GM19372 (cell line): ENCODE results near the gene DENND5A.
A peak's percentile ranks its signal among the peaks of the same experiment; 100 is the strongest.

Experiments used
- ATAC-seq: cut with Tn5 transposase; IDR thresholded peaks from one replicate; pipeline ENCODE4 v1.9.1; 2021; ENCODE audit warnings: mild to moderate bottlenecking, low read depth, moderate library complexity; ENCODE audit not compliant: unreplicated experiment

Gene DENND5A

DNA sequence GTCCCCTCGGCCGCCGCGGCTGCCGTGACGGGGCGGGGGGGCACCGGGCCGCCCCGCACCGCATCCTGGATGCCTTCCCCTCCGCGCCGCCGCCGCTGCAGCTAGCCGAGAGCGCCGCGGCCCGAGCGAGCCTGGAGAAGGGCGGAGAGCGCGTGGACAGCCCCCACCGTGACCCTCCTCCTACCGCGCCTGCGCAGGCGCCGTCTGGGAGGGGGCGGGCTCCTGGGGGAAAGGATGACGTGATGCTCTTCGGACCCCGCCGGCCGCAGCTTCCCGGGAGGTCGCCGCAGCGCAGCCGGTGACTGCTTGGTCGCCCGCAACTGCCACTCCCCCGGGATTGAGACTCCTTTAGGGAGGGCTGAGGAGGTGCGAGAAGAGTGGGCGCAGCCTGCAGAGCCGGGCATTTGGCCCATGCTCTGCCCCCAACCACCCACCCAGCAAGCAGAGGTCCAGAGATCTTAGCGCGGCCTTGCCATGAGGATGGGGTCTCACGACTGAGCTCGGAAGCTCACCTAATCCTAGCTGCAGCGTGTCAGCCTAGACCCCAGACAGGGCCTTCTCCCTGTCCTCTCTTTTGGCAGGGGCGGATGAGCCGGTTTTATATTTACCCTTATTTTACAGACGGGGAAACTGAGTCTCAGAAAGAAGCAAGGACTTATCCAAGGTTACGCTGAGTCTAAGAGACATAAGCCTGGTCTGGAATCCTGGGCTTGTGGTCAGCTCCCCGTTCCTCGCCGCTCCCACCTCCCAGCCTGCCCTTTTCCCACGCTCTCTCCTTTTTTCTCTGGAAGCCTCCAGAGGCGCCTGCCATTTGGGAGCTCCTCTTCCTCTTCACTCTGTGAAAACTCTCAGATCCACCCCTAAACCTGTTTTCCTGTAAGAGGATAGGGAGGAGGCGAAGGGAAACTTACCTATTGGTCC is at the start of gene DENND5A:
TSS of gene DENND5A (minus strand) at position 140 of the 921 bp plus-strand sequence. CDS start 281 bp downstream, outside the sequence.
- no peak for ATAC-seq

DNA sequence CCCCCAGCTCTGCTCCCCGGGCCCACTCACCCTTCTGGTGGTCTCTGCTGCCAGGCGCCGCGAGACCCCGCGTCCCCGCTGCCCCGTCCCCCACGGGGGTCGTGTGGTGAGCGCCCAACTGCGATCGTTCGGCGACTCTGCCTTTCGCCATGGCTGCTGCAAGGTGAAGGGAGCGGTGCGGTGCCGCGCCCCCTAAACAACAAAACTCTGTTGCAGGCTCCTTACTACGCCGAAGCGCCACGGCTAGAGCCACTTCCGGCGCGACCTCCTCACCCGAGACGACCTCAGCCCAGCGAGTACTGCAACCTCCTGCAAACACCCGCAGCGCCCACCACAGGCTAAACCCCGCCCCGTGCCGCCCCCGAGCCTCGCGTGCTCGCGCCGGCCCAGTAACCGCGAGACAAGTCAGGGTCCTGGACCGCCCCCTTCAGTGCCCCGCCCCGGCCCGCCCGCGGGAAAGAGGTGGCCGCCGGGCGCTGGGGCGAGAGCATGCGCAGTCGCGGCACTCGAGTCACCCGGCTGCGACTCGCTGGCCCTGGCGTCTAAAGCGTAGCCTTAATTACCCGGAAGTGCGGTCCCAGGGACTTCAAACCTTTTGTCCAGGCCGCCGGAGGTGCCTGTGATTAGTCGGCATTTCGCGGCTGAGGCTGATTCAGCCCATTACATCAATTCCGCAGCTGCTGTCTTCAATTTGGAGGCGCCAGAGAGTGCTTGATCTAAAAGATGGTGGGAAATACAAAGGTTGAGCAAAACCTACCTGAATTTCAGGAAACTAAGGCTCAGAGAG is 49.3 kb upstream of the DENND5A start, which contains the start of gene TMEM41B:
TSS of gene TMEM41B (minus strand) at position 303 of the 787 bp plus-strand sequence. CDS start at position 151, 152 bp downstream.
- peak; percentile 95 for ATAC-seq

DNA sequence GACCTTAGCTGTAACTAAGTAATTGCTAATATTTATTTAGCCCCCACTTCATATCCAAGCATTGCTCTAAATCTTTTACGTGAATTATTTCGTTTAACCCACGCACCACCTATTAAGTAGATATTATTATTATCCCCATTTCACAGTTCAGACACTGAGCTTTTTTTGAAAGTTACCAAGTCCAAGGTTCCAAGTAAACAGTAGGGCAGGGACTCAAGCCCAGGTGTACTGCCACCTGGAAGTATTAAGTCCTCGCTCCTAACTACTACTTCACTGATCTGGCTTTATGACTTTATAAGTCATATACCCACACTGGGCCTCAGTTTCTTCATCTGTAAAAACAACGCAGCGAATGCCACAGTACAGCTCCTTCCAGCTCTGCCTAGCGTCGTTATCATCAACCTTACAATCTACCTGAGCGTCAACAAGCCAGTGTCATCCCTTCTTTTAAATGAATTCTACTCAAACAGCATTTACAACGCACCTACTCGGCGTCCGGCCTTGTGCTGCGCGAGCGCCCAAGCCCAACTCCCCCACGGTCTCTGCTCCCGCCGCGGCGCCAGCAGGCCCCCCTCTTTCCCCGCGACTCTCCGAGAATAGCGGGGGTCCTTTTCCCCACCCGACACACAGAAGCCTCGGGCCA is 48.6 kb upstream of the DENND5A start:
- ATAC-seq, result peak; percentile 5

DNA sequence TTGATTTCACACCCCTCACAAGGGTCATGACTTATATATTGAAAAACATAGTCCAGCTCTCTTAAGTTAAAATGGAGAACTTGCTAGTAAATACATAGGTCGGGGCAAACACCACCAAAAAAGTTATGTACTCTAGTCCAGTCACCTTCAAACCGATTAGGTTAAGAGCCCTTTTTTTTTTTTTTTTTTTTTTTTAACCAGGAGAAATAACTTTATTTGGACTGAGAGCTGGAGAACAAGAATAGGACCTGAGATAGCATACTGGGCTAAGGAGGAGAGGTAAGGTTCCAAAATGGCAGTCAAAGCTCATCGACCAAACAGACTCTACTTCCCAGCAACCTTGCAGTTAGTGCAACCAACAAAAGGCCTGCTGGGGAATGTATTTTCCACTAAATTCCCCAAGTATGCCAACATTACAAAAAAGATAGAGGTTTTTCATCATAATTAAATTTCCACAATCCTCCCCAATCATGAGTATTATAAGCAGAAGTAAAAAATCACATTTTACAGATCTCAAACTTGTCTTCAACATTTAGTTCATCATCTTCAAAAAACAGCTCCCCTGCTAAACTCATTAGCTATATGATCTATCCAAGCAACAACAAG is 45.4 kb upstream of the DENND5A start:
- ATAC-seq, result no peak

DNA sequence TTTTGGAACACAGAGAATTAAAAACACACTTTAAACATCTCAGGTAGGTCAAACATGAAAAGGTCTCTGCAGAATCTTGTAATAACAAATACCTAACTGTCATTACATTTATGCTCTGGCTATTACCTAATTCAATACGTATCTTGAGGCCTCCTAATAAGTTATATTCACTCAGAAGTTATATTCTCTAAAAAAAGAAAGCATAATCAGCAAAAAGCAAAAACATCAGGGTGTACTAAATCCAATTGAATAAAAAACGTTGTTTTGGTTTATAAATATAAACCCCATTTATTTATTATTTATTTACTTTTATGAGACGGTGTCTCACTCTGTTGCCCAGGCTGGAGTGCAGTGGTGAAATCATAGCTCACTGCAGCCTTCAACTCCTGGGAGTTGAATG is 39.0 kb upstream of the DENND5A start:
- no peak for ATAC-seq

DNA sequence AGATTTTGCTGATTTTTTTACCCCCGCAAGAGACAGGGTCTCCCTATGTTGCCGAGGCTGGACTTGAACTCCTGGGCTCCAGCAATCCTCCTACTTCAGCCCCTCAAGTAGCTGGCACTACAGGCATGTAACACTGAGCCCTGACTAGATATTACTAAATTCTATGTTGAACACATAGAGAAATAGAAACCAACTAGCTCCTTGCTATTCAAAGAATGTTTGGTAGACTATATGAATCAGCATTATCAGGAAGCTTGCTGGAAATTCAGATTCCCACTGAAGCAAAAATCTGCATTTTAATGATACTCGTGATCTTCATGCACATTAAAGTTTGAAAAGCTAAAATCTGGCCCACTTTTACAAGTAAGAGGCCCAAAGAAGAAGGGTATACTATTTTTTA is 37.3 kb upstream of the DENND5A start:
- ATAC-seq, result no peak

DNA sequence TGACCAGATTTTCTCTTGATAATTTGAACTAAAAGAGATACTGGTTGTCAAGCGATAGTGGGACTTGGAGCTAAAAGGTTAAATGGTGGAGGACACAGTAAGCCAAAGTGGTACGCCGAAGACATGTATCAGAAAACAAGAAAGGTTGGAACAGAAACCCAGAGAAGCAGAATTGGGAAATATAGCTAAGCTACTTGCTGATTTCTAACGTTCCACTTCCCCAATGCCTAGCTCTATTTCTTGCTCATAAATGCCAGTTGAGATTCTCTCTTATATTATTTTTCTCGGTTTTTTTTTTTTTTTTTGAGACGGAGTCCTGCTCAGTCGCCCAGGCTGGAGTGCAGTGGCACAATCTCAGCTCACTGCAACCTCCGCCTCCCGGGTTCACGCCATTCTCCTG is 36.6 kb upstream of the DENND5A start:
- no peak for ATAC-seq

DNA sequence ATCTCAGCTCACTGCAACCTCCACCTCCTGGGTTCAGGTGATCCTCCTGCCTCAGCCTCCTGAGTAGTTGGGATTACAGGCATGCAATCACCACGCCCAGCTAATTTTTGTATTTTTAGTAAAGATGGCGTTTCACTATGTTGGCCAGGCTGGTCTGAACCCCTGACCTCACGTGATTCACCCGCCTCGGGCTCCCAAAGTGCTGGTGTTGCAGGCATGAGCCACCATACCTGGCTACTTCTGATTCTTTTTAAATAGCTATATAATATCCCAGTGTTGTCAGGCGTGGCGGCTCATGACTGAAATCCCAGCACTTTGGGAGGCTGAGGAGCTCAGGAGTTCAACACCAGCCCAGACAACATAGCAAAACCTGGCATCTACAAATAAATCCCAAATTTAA is 28.5 kb upstream of the DENND5A start:
- ATAC-seq, result no peak

DNA sequence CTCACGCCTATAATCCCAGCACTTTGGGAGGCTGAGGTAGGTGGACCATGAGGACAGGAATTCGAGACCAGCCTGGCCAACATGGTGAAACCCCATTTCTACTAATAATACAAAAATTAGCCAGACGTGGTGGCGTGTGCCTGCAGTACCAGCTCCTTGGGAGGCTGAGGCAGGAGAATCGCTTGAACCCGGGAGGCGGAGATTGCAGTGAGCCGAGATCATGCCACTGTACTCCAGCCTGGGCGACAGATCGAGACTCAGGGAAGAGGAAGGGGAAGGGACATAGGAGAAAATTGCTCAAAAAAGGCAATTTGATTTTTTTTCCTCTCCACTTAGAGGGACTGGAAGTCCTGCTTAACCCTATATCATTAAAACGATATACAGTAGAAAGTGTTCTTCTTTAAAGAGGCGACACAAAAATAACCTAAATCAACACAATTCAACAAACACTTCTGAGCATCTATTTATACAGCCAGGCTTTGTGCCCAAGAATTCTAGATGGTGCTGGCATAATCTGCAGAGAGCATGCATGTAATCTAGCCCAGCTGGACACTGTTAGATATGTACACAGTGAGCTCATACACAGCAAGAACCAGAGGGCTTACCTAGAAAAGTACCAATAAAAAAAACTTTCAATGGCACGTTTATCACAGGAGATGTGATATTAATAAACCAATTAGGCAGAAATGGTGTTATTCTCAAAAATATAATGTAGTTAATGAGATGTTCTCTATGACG is 20.9 kb upstream of the DENND5A start:
- no peak for ATAC-seq

DNA sequence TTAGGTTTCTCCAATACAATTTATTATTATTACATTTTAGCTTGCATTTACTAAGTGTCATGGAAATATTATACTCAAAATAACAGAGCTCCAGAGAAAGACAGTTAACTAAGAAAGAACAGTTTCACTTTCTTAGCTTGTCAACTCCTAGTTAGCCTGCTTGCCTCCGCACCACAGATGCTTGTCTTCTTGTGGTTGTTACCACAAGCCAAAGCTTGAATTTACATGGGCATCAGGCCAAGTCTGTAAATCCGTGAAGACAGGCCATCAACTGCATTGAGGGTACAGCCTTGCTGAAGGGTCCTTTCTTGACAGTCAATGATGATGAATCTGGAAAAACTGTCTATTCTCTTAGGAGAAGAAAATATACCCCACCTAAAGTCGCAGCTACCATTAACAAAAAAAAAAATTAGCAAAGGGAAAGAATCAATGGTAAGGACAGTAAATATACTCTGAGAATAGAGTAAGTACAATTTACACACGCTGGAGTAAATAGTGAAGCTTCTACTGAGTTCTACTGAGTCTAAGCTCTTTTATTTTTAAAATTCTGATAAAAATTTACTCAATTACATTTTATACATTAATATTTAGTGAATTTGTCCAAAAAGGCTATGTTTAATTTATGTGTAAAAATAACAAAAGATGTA is 15.6 kb upstream of the DENND5A start:
- peak; percentile 86 for ATAC-seq

DNA sequence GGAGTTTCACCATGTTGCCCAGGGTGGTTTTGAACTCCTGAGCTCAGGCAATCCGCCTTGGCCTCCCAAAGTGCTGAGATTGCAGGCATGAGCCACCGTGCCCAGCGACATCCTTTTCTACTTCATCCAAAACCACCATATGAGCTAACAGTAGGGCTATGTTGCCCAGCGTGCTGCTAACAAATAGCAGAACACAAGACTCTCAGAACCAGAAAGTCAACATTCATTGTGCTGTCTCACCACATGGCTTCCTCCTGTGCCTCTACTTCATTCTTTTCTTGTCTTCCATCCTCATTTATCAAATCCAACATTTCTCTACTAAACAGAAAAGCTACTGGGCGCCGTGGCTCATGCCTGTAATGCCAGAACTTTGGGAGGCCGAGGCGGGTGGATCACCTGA is 12.0 kb upstream of the DENND5A start:
- ATAC-seq, result no peak

DNA sequence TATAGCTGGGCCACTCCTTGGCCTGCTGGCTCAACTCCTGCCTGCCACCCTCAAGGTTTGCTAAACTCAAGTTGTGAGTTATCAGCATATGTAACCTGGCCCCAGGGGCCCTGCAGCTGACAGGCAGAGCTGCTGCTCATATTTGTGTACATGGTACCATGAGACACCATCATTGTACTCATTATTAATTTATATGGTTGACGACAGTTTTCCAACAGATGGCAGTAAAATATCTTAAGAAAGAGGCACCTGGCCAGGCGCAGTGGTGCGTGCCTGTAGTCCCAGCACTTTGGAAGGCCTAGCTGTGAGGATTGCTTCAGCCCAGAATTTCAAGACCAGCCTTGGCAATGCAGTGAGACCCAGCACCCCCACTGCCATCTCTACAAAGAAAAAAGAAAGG is 11.4 kb upstream of the DENND5A start:
- ATAC-seq, result no peak

DNA sequence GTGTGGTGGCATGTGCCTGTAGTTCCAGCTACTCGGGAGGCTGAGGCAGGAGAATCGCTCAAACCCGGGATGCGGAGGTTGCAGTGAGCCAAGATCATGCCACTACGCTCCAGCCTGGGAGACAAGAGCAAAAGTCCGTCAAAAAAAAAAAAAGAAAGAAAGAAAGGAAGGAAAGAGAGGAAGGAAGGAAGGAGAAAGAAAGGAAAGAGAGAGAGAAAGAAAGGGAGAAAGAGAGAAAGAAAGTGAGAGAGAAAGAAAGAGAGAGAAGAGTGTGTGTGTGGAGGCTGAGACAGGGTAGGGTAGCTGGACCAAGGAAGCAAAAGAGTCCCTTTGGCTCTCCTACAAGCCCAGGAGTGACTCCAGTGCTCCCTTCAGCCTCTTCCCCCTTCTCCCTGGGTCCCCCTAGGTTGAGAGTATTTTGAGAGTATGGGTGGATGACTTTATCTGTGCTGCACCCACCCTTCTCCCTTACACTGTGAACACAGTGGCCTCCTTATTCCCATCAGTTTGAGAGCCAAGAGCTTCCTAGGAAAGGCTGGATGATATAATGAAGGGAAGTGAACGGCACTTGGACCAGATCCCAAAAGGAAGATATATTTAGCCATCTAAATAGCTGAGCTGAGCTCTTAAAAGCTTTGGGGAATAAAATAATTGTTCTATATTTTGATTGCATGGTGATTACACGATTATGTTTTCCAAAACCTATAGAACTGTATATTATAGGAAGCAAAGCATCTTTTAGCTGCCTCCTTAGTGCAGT is 9.5 kb upstream of the DENND5A start:
- ATAC-seq, result no peak

DNA sequence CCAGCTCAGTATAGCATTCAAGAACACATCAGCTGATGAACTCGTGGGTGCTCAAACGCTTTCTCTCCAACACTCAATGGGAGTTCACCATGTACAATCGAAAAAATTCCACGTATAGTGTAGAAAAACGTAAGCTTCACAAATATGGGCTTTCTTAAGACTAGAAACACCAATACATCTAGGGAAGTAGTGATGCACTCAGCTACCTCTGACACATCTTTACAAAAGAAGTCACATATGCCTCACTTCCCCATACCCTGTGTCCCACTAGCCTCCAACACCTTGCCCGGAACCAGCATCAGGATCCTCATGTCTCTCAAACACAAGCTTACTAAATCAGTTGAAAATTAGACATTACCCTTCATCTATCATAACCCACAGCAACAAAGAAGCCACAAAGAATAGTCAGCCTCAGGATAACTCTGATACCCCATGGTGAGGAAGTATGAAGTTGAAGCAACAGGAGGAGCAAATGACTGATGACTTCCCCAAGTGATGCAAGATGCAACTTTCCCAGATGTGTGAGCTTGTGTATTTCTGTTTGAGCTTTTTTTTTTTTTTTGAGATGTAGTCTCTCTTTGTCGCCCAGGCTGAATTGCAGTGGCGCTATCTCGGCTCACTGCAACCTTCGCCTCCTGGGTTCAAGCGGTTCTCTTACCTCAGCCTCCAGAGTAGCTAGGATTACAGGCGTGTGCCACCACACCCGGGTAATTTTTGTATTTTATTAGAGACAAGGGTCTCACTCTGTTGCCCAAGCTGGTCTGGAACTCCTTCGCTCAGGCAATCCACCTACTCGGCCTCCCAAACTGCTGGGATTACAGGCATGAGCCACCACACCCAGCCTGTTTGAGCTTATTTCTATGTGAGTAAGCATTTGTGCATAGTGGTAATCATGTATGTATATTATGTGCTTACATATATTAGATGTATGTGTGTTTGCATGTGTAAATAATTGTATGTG is 8.5 kb upstream of the DENND5A start:
- no peak for ATAC-seq

DNA sequence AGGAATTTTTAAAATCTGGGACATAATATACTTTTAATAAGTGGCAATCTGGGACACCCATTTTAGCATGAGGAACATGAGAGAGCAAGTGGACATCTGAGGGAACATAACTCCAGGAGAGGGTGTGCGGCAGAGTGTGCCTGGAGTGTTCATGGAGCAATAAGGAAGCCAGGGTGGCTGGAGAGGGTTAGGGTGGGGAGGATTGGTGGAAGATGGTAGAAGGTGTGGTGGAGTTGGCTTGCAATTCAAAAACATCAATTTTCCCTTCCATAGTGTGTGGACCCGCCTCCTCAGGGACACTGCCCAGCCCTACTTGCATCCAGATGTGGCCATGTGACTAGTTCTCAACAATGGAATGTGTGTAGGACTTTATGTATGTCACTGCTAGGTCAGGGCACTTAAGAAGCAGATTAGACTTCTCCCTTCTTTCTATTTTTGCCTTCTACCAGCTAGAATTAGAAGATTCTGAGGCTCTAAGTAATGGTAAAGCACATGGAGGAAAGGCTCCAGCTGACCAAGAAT is 4.4 kb upstream of the DENND5A start:
- ATAC-seq, result no peak

DNA sequence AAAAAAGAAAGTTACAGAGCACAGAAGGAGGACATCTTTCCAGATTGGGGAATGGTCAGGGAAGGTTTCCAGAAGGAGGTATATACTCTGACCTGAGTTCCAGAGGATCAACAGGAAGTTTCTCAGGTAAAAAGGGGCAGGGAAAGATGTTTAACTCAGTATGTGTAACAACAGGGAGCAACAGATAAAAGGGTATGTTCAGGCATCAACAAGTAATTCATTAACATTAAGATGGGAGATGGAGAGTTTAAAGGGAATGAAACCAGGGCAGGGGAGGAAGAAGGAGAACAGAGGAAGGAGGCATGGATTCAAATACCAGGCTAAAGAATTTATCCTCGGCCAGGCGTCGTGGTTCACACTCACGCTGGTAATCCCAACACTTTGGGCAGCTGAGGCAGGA is 2.5 kb upstream of the DENND5A start:
- no peak for ATAC-seq

DNA sequence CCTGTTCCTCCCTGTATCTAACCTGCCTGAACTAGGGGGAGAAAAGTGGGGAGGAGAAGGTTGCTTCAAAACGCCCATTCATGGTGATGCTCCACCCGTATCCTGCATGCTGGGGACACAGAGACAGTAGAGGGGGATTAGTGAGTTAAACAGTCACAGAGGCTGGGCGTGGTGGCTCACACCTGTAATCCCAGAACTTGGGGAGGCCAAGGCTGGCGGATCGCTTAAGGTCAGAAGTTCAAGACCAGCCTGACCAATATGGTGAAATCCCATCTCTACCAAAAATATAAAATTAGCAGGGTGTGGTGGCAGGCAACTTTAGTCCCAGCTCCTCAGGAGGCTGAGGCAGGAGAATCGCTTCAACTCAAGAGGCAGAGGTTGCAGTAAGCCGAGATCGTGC is 1.8 kb upstream of the DENND5A start:
- ATAC-seq, result no peak
